GM12801 (cell line): ENCODE results near the gene CHRNA9.

Experiments used
- TF ChIP-seq, protein P1 (sequence below): IDR thresholded peaks from one replicate; pipeline ENCODE4 v1.5.1; 2011; ENCODE audit warnings: control low read depth; ENCODE audit not compliant: insufficient read length; ENCODE audit errors: extremely low read depth

CHRNA9 gene

DNA sequence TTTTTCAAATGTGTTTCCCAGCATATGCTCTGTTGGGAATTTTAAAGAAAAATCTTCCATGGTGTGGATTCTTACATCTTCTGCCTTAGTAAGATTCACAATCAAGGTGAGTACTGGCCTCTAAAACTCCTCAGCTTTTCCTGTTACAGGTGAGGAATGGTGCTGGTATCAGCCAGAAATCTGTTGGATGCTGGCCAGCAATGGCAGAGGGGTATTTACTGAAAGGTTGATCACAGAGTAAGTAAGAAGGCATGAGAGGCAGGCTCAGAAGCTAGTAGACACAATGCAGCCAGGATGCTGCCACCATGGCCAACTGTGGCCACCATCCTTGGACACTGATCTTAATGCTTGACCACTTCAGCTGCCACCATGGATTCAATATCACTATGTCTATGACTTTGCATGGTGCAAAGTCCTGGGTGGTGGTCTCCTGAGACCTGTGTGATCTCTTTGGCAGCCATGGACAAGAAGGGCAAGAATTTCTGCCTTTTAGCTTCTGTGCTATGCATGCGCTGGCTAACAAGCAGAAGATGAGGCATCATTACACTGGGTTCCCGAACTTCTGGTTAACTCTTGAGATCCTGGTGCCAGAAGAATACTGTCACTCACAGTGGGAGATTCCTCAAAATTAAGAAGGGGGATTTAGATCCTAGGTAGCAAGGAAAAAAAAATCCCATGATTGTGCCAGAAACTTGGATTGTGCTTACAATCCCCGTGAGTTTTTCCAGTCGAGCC is 60.2 kb downstream of the CHRNA9 start:
- TF ChIP-seq, protein P1, sequence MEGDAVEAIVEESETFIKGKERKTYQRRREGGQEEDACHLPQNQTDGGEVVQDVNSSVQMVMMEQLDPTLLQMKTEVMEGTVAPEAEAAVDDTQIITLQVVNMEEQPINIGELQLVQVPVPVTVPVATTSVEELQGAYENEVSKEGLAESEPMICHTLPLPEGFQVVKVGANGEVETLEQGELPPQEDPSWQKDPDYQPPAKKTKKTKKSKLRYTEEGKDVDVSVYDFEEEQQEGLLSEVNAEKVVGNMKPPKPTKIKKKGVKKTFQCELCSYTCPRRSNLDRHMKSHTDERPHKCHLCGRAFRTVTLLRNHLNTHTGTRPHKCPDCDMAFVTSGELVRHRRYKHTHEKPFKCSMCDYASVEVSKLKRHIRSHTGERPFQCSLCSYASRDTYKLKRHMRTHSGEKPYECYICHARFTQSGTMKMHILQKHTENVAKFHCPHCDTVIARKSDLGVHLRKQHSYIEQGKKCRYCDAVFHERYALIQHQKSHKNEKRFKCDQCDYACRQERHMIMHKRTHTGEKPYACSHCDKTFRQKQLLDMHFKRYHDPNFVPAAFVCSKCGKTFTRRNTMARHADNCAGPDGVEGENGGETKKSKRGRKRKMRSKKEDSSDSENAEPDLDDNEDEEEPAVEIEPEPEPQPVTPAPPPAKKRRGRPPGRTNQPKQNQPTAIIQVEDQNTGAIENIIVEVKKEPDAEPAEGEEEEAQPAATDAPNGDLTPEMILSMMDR: no peak

- TF ChIP-seq, protein P1: no peak
Observed at GRCh38 chr4:40395908-40396793, 61.0 kb downstream of the CHRNA9 start.

DNA sequence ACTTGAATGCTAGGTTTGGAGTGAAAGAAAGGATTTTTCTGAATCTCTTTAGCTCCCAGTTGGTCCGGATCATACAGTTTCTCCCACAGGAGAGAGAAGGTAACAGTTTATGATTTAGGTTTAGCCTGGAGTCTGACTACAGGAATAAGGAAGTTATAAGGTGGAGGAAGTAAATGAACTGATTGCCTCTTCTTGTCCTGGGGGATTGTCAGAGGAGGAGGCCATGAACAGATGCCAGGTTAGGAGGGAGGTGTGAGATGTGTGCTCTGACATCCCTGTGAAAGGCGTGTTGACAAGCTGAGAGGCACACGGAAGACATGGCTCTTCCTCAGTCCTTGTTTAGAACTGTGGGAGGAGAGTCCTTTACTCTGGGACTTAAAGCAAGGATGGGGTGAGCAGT is 64.4 kb downstream of the CHRNA9 start:
- TF ChIP-seq, protein P1: no peak

DNA sequence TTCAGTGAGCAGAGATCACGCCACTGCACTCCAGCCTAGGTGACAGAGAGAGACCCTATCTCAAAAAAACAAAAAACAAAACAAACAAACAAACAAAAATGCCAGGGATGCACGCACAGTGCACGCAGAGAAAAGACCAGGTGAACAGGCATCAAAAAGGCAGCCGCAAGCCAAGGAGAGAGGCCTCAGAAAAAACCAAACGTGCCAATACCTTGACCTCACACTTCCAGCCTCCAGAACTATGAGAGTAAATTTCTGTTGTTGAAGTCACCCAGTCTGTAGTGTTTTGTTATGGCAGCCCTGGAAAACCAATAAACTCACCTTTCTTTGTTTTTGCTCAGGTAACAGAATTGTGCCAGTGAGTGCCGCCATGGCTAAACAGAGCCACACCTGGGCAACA is 66.0 kb downstream of the CHRNA9 start:
- TF ChIP-seq, protein P1: no peak

DNA sequence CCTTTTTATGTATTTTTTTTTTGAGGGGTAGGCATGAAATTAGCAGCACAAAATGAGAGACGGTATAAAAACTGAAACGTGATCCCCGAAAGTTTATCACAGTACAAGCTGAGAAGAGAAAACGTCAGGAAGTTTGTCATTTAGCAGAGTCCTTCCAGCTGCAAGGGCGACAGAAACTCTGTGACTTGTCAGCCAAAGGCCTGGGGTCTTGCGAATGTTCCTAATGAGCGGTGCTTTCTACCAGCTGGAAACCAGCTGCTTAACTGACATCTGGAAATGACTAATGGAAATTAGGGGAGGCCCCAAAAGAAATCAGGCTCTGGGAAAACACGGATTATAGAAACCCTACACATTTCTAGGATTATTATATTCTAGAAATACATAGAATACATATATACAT is 66.5 kb downstream of the CHRNA9 start:
- TF ChIP-seq, protein P1: no peak

DNA sequence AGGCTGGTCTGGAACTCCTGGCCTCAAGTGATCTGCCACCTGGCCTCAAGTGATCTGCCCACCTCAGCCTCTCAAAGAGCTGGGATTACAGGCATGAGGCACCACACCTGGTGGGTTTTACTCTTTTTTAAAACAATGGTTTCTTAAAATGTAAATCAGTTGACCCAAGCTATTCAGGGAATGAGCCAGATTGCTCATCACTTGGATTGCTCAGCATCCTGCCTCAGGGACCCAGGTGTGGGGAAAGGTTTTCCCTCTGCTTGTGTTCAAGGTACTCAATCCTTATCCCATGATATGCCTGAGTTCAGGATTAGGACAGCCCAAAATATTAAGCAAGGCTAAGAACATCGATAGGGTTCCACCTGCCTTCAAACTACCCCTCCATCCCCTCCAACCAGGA is 67.4 kb downstream of the CHRNA9 start:
- TF ChIP-seq, protein P1: no peak

GRCh38 chr4:40403081-40403480 is 67.9 kb downstream of the CHRNA9 start:
- TF ChIP-seq, protein P1: no peak
